GM12878 (cell line): ENCODE measurements around the gene MTFR1L. TPM values are rescaled to one million over a fixed set of nuclear protein-coding genes. Genes with fewer than 3 reads are reported as not detected.

Experiments
- ATAC-seq: fragments of 200-7000 bp; cut with Tn5 transposase; 3 replicates; pipeline ENCODE4 v1.9.1; 2020; ENCODE audit warnings: mild to moderate bottlenecking, moderate library complexity
- BruUV-seq: library from RNA; stranded (reverse); fragments of 400-500 nt; replicated peaks from 2 replicates; lab custom pipeline; 2021; lab: Mats Ljungman, UMichigan
- CTCF ChIA-PET: fragments of 300-600 bp; sonication (Branson Sonifier 250); formaldehyde crosslinking; extraction: SDS; loops from one replicate; lab custom pipeline; 2021; ENCODE audit warnings: inconsistent platforms; lab: Yijun Ruan, JAX
- POLR2A ChIA-PET: fragments of 350-600 bp; formaldehyde crosslinking; extraction: SDS; loops from one replicate; lab custom pipeline; 2021; ENCODE audit warnings: inconsistent platforms; lab: Charles Lee
- RAD21 ChIA-PET: fragments of 300-600 bp; sonication (Branson Sonifier 250); formaldehyde crosslinking; loops from one replicate; lab custom pipeline; 2023; ENCODE audit warnings: antibody characterized with exemption; ENCODE audit not compliant: unreplicated experiment; lab: Charles Lee
- SMC1A ChIA-PET: fragments of 300-600 bp; sonication (Branson Sonifier 250); formaldehyde crosslinking; loops from one replicate; lab custom pipeline; 2023; ENCODE audit not compliant: unreplicated experiment, uncharacterized antibody; lab: Charles Lee
- DNase-seq: peaks from one replicate; pipeline ENCODE4 v3.0.0-alpha.2; 2011; ENCODE audit warnings: low read depth, low spot score
- FAIRE-seq: peaks from 3 replicates; lab custom pipeline; 2011; peaks lifted over from hg19 to GRCh38; lab: Jason Lieb, UNC
- H2AFZ ChIP-seq: 2 replicates; pipeline ENCODE4 v1.6.0; 2011; ENCODE audit warnings: low read depth, low read length, control low read depth; ENCODE audit not compliant: control insufficient read depth
- H3K27ac ChIP-seq: 2 replicates; pipeline ENCODE4 v1.5.1; 2011; ENCODE audit warnings: control low read depth; ENCODE audit not compliant: control insufficient read depth, insufficient read depth
- H3K27me3 ChIP-seq, 2 experiments: replicated peaks in 1 of 2; 2 replicates each; pipeline versions ENCODE4 v1.6.0 to v1.6.1; 2011; ENCODE audit warnings: low read length in 1 of 2; ENCODE audit not compliant: control insufficient read depth in 2 of 2, insufficient read depth in 2 of 2
- H3K36me3 ChIP-seq, 2 experiments: 2 replicates each; pipeline ENCODE4 v1.5.1; 2011; ENCODE audit warnings: low read length in 1 of 2; ENCODE audit not compliant: control insufficient read depth in 2 of 2, insufficient read depth in 2 of 2
- H3K4me1 ChIP-seq: 2 replicates; pipeline ENCODE4 v1.6.1; 2011; ENCODE audit warnings: mild to moderate bottlenecking, low read length, moderate library complexity, mixed read lengths; ENCODE audit not compliant: control insufficient read depth, insufficient read depth
- H3K4me2 ChIP-seq: 2 replicates; pipeline ENCODE4 v1.6.0; 2011; ENCODE audit warnings: control low read depth; ENCODE audit not compliant: control insufficient read depth, insufficient read depth
- H3K4me3 ChIP-seq: fragments of 200-600 bp; sonication (generic); 2 replicates; pipeline ENCODE4 v1.5.1; 2016
- H3K79me2 ChIP-seq: 2 replicates; pipeline ENCODE4 v1.6.0; 2011; ENCODE audit warnings: low read length; ENCODE audit not compliant: control insufficient read depth, insufficient read depth
- H3K9ac ChIP-seq: 2 replicates; pipeline ENCODE4 v1.8.0; 2011; ENCODE audit warnings: low read length, control low read depth, mixed read lengths; ENCODE audit not compliant: control insufficient read depth, insufficient read depth
- H3K9me3 ChIP-seq: replicated peaks from 3 replicates; pipeline ENCODE4 v1.5.1; 2011; ENCODE audit warnings: mild to moderate bottlenecking, low read length; ENCODE audit not compliant: control insufficient read depth, insufficient read depth
- H4K20me1 ChIP-seq: 2 replicates; pipeline ENCODE4 v1.6.0; 2011; ENCODE audit not compliant: control insufficient read depth, insufficient read depth
- ATF2 ChIP-seq: IDR thresholded peaks from 2 replicates; pipeline ENCODE4 v1.6.1; 2012; ENCODE audit warnings: low read length, inconsistent platforms
- ATF7 ChIP-seq: fragments of 450-650 bp; IDR thresholded peaks from 2 replicates; pipeline ENCODE4 v1.6.1; 2016; ENCODE audit warnings: low read depth, mild to moderate bottlenecking
- BCL11A ChIP-seq: IDR thresholded peaks from 2 replicates; pipeline ENCODE4 v1.6.1; 2011; ENCODE audit warnings: low read depth, low read length
- CHD1 ChIP-seq: IDR thresholded peaks from 2 replicates; pipeline ENCODE4 v1.6.1; 2012; ENCODE audit warnings: low read depth, low read length, improper control_type of control experiment
- EP300 ChIP-seq, 2 experiments: fragments of 150-350 bp in 1 of 2; IDR thresholded peaks; 2 replicates each; pipeline ENCODE4 v1.6.1; 2011 to 2012; ENCODE audit warnings: low read depth in 2 of 2, low read length in 2 of 2, borderline replicate concordance in 1 of 2, improper control_type of control experiment in 1 of 2, inconsistent platforms in 1 of 2; ENCODE audit not compliant: control insufficient read depth in 1 of 2
- FOS ChIP-seq: IDR thresholded peaks from 3 replicates; pipeline ENCODE4 v1.6.1; 2011; ENCODE audit warnings: borderline replicate concordance; ENCODE audit not compliant: insufficient read length; ENCODE audit errors: extremely low read depth
- HDGF ChIP-seq: fragments of 450-650 bp; IDR thresholded peaks from 2 replicates; pipeline ENCODE4 v1.6.1; 2016; ENCODE audit warnings: antibody characterized with exemption
- HSF1 ChIP-seq: fragments of 150-350 bp; IDR thresholded peaks from 2 replicates; pipeline ENCODE4 v1.6.1; 2014; ENCODE audit warnings: mild to moderate bottlenecking, low read depth, low read length
- IKZF2 ChIP-seq, 2 experiments: fragments of 450-650 bp; IDR thresholded peaks; 2 replicates each; pipeline ENCODE4 v1.6.1; 2017; ENCODE audit warnings: mild to moderate bottlenecking in 2 of 2, moderate library complexity in 2 of 2
- JUND ChIP-seq: IDR thresholded peaks from 2 replicates; pipeline ENCODE4 v1.6.1; 2012; ENCODE audit warnings: low read depth, mild to moderate bottlenecking, low read length, improper control_type of control experiment, moderate library complexity
- NFIC ChIP-seq: IDR thresholded peaks from 2 replicates; pipeline ENCODE4 v1.6.1; 2012; ENCODE audit warnings: low read depth, mild to moderate bottlenecking, inconsistent platforms, low read length, moderate library complexity
- NFXL1 ChIP-seq: fragments of 450-650 bp; IDR thresholded peaks from 2 replicates; pipeline ENCODE4 v1.6.1; 2017; ENCODE audit warnings: antibody characterized with exemption, mild to moderate bottlenecking, borderline replicate concordance
- POLR2A ChIP-seq: IDR thresholded peaks from 2 replicates; pipeline ENCODE4 v1.6.1; 2011; ENCODE audit warnings: low read depth, mild to moderate bottlenecking, low read length
- POLR2AphosphoS2 ChIP-seq: IDR thresholded peaks from 2 replicates; pipeline ENCODE4 v1.6.1; 2011; ENCODE audit warnings: low read depth, mild to moderate bottlenecking, low read length, improper control_type of control experiment, moderate library complexity
- RELA ChIP-seq: fragments of 450-650 bp; IDR thresholded peaks from 2 replicates; pipeline ENCODE4 v1.8.0; 2014; ENCODE audit warnings: borderline replicate concordance; ENCODE audit not compliant: partially characterized antibody
- SIX5 ChIP-seq: IDR thresholded peaks from 2 replicates; pipeline ENCODE4 v1.6.1; 2011; ENCODE audit warnings: mild to moderate bottlenecking, low read depth, low read length, moderate library complexity; ENCODE audit not compliant: severe bottlenecking
- SMAD5 ChIP-seq: IDR thresholded peaks from 2 replicates; pipeline ENCODE4 v1.6.1; 2016; ENCODE audit warnings: antibody characterized with exemption, low read depth
- SRF ChIP-seq, 2 experiments: IDR thresholded peaks; 2 replicates each; pipeline ENCODE4 v1.6.1; 2011; ENCODE audit warnings: low read depth in 2 of 2, low read length in 2 of 2, mild to moderate bottlenecking in 1 of 2, moderate library complexity in 1 of 2
- STAT3 ChIP-seq: IDR thresholded peaks from 2 replicates; pipeline ENCODE4 v1.6.1; 2011; ENCODE audit warnings: low read depth, low read length, improper control_type of control experiment
- SUZ12 ChIP-seq: fragments of 200-600 bp; sonication (generic); IDR thresholded peaks from one replicate; pipeline ENCODE4 v1.6.1; 2018; ENCODE audit warnings: antibody characterized with exemption, mild to moderate bottlenecking; ENCODE audit not compliant: unreplicated experiment
- ZNF384 ChIP-seq: IDR thresholded peaks from 2 replicates; pipeline ENCODE4 v1.6.1; 2012; ENCODE audit warnings: low read depth, mild to moderate bottlenecking, low read length, improper control_type of control experiment, borderline replicate concordance
- ZNF622 ChIP-seq: fragments of 450-650 bp; IDR thresholded peaks from 2 replicates; pipeline ENCODE4 v1.6.1; 2017; ENCODE audit warnings: mild to moderate bottlenecking, inconsistent platforms
- WGBS: methylation state at CpG from one replicate; pipeline ENCODE4 v1.1.6; 2016; ENCODE audit warnings: low lambda C conversion rate; ENCODE audit not compliant: insufficient replicate concordance, insufficient coverage; ENCODE audit errors: missing lambda C conversion rate; 5-methylcytosine and 5-hydroxymethylcytosine counted together
- in situ Hi-C: fragments of 300-500 bp; cut with MboI; formaldehyde crosslinking; loops from 9 replicates; pipeline ENCODE4 v1.14.3; 2018; ENCODE audit warnings: mixed read lengths
- intact Hi-C: fragments of 100-400 bp; cut with micrococcal nuclease; formaldehyde crosslinking; loops from one replicate; pipeline ENCODE4 v1.14.2; 2022; ENCODE audit not compliant: unreplicated experiment
- polyA plus RNA-seq, 11 experiments: library from polyadenylated mRNA; depleted of rRNA in 4 of 11; unstranded in 6 of 11; stranded (reverse) in 5 of 11; fragments of >200 nt; fragmentation: Nextera tagmentation in 4 of 11; fragmentation: Illumina TruSeq in 1 of 11; extraction: Ambion mirVana in 4 of 11; extraction: Trizol in 1 of 11; gene quantifications; 1 replicate in 1 of 11; 2 replicates in 10 of 11; pipeline versions ENCODE4 v1.2.1 to v1.2.3, GENCODE V29; 2011 to 2016; ENCODE audit warnings: inconsistent platforms in 2 of 11, missing spikeins in 2 of 11, low read depth in 1 of 11
- total RNA-seq, 4 experiments: library from RNA; depleted of rRNA in 3 of 4; stranded (reverse); fragments of >200 nt in 3 of 4; fragmentation: Illumina TruSeq in 1 of 4; extraction: Trizol in 1 of 4; gene quantifications; 2 replicates each; pipeline versions ENCODE4 v1.2.1 to v1.2.3, GENCODE V29; 2013 to 2021

The MTFR1L gene
- total and polyA plus RNA-seq, 10 of the 15 experiments (the other 5 are each of a cell fraction or from before 2014, with no cell fraction given) = 16.9 to 44.2 (median 30.3) TPM

- TF ChIP-seq RELA (no peak), EP300 (IDR thresholded peaks at IDR 0.05; ENCODE audit: borderline replicate concordance in 1 of 2, control insufficient read depth in 1 of 2, low read depth in 2 of 2, low read length in 2 of 2) (no peak), BCL11A (no peak), SRF (IDR thresholded peaks at IDR 0.05; ENCODE audit: low read depth in 2 of 2, low read length in 2 of 2) (no peak), ZNF622 (no peak), SUZ12 (no peak), POLR2AphosphoS2 (no peak), POLR2A (no peak), NFXL1 (no peak)
These were observed 32.0 kb upstream of the MTFR1L start (continued) for GRCh38 chr1:25787760-25788166.

DNA sequence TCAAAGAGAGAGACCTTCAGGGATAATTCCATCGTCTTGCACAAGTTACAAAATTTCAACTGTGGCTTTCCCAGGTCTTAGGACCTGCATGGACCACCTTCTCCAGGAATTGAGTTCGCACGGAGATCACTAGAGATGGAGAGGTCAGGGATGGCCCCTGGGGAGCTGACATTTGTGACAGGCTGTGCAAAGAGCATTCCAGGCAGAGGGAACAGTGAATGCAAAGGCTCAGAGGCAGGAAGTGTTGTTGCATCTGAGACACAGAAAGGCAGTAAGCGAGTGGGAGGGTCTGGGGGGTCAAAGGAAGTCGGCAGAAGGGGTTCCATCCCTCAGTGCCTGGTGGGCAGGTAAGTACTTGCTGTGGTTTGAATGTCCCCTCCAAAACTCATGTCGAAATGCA is 29.3 kb upstream of the MTFR1L start:
- no peak overlapping the region for H3K9ac ChIP-seq
- no peaks in the 10 kb centered on the region for H4K20me1 ChIP-seq
- H2AFZ ChIP-seq = no peak overlapping the region
- no peak for ATAC-seq
- no peak overlapping the region for H3K4me2 ChIP-seq
- ChIA-PET POLR2A (no interaction called here), CTCF (no interaction called here), RAD21 (no interaction called here), SMC1A (no interaction called here)
- H3K27me3 ChIP-seq = peaks cover 4 to 5% of the 10 kb centered on the region in 2 experiments
- H3K9me3 ChIP-seq = no peaks in the 10 kb centered on the region
- no peaks in the 10 kb centered on the region for H3K36me3 ChIP-seq
- 6% methylated on average over 6 of the region's 6 CpGs for WGBS
- H3K4me3 ChIP-seq = no peak overlapping the region
- intact Hi-C loops (no loop called here), in situ Hi-C loops (loop anchor here (5.0 kb wide), 1 partner anchor 48 kb away; no protein-coding TSS in a partner anchor)
- no peak for DNase-seq
- no peaks in the 10 kb centered on the region for H3K4me1 ChIP-seq
- FAIRE-seq = no peak
- no peak overlapping the region for H3K27ac ChIP-seq
- H3K79me2 ChIP-seq = no peaks in the 10 kb centered on the region
- no TSS peak for BruUV-seq
- TF ChIP-seq IKZF2 (IDR thresholded peaks at IDR 0.05) (no peak), ATF2 (no peak), STAT3 (no peak), JUND (no peak), SIX5 (no peak), HSF1 (no peak), CHD1 (no peak), FOS (no peak), ATF7 (no peak), BCL11A (no peak), ZNF384 (no peak), HDGF (no peak), SMAD5 (no peak), SUZ12 (no peak), NFIC (no peak)
